Stimulated activated effector memory CD8-positive, alpha-beta T cell treated with anti-CD3 and anti-CD28 coated beads, Interleukin-12 subunit alpha, Interleukin-12 subunit beta, amount 100 ng/mL, for 72 hours (primary cell): ENCODE data around the gene PDIA4.
A peak's percentile ranks its signal among the peaks of the same experiment; 100 is the strongest.
"Not testable (repeated sequence)": the region's sequence is repeated elsewhere in the genome, so short reads cannot be mapped to it uniquely, and the experiment has no call there.

ENCODE experiments used
- ATAC-seq: fragments of 150-1000 bp; cut with Tn5 transposase; 2 replicates; pipeline ENCODE4 v1.10.0; 2021
- DNase-seq, 2 donors: peaks; one replicate each; pipeline ENCODE4 v3.0.0; 2021 to 2022; ENCODE audit warnings: low spot score in 2 of 2
- H3K27ac Mint-ChIP-seq: one replicate; pipeline ENCODE4 v1.8.0; 2022; ENCODE audit warnings: mild to moderate bottlenecking, mixed read lengths
- H3K36me3 Mint-ChIP-seq: one replicate; pipeline ENCODE4 v1.8.0; 2022; ENCODE audit warnings: mild to moderate bottlenecking, mixed read lengths
- H3K4me1 Mint-ChIP-seq: one replicate; pipeline ENCODE4 v1.8.0; 2022; ENCODE audit warnings: mixed read lengths
- H3K4me3 Mint-ChIP-seq: one replicate; pipeline ENCODE4 v1.8.0; 2022; ENCODE audit warnings: mild to moderate bottlenecking, mixed read lengths
- H3K9me3 Mint-ChIP-seq: one replicate; pipeline ENCODE4 v1.8.0; 2022; ENCODE audit warnings: mixed read lengths

PDIA4 gene

DNA sequence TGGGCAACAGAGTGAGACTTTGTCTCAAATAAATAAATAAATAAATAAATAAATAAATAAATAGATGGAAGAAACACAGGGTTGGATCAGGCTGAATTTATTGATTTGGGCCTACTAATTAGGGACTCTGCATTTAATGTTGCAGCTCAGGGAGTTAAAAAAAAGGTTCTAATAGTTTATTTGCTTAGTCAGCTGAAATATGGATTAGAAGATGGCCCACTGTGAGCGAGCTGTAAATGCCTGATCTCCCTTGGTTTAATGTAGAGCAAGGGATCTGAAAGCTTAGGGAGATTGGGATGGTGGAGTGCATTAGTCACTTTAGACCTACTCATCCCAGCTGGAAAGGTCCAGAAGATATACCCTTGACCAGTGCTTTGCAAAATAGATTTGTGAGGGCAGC is 25.1 kb upstream of the PDIA4 start:
- Mint-ChIP-seq H3K36me3 (no peaks in the 10 kb centered on the region), H3K4me3 (no peak overlapping the region), H3K27ac (no peak overlapping the region), H3K9me3 (no peaks in the 10 kb centered on the region), H3K4me1 (no peaks in the 10 kb centered on the region)
- DNase-seq (no peak), ATAC-seq (no peak)

DNA sequence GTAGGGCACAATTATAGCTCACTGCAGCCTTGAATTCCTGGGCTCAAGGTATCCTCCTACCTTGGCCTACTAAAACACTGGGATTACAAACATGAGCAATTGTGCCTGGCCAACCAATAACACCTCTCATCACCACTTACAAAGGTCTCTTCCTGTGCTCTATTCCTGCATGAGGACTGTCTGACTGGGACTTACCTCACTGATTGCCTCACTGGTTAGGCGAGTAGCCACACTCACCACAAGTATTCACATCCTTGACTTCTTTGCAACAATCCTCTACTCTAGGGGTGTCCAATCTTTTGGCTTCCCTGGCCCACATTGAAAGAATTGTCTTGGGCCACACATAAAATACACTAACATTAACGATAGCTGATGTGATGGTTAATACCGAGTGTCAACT is 22.6 kb upstream of the PDIA4 start:
- H3K4me1 Mint-ChIP-seq: no peaks in the 10 kb centered on the region

DNA sequence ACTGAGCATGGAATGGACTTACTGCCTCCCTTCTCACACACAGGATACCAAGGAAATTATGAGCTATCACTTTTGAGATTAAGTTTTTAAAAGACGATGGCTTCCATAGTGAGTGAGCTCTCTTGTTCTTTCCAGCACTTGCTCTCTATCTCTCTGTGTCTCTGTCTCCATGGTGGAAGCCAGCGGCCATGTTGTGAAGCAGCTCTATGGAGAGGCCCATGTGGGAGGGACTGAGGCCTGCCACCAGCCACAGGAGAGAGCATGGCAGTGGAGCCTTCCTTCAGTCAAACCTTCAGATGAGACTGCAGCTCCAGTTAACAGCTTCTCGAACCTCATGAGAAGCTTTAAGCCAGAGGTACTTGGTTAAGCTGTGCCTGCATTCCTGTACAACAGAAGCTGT is 20.5 kb upstream of the PDIA4 start:
- DNase-seq: no peak

More for the DNA sequence above, 22.6 kb upstream of the PDIA4 start:
- H3K9me3 Mint-ChIP-seq: no peaks in the 10 kb centered on the region
- DNase-seq: no peak
- H3K27ac Mint-ChIP-seq: no peak overlapping the region
- H3K36me3 Mint-ChIP-seq: no peaks in the 10 kb centered on the region
- H3K4me3 Mint-ChIP-seq: no peak overlapping the region
- no peak for ATAC-seq

DNA sequence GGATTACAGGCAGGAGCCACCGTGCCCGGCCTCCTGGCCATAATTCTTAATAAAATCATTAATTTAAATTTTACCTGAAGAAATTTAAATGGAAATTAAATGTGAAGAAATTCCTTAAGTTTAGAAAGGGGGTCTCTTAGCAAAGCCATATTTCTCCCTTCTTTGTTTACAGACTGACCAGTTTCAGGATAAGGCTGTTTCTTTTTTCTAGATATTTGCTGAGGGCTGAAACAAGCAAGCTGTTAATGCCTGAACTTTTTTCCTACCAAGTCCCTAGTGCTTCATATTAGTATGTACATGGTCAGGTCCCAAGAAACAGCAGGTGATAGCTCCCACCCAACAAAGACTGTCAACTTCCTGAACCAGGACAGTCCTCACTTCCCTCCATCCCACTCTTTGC is 18.1 kb upstream of the PDIA4 start:
- Mint-ChIP-seq H3K27ac (no peak overlapping the region), H3K9me3 (no peaks in the 10 kb centered on the region), H3K4me3 (no peak overlapping the region), H3K4me1 (no peaks in the 10 kb centered on the region), H3K36me3 (no peaks in the 10 kb centered on the region)
- DNase-seq (no peak), ATAC-seq (no peak)

More for the DNA sequence above, 20.5 kb upstream of the PDIA4 start:
- no peak overlapping the region for H3K27ac Mint-ChIP-seq
- H3K9me3 Mint-ChIP-seq: no peaks in the 10 kb centered on the region
- H3K4me1 Mint-ChIP-seq: no peaks in the 10 kb centered on the region
- no peak for ATAC-seq
- no peak overlapping the region for H3K4me3 Mint-ChIP-seq
- H3K36me3 Mint-ChIP-seq: no peaks in the 10 kb centered on the region

DNA sequence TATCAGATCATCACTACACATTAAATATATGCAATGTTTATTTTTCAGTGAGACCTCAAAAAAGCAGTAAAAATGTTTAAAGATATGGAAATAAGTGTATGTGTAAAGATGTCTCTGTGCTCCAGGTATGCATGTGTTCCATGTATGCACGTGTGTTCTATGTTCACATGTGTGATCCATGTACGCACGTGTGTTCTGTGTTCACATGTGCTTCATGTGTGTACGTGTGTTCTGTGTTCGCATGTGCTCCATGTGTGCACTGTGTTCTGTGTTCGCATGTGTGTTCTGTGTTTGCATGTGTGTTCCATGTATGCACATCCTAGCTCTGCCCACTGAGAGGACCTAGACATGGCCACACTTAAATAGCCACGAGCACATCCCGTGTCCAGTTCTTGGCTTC is 15.6 kb upstream of the PDIA4 start:
- ATAC-seq: no peak

DNA sequence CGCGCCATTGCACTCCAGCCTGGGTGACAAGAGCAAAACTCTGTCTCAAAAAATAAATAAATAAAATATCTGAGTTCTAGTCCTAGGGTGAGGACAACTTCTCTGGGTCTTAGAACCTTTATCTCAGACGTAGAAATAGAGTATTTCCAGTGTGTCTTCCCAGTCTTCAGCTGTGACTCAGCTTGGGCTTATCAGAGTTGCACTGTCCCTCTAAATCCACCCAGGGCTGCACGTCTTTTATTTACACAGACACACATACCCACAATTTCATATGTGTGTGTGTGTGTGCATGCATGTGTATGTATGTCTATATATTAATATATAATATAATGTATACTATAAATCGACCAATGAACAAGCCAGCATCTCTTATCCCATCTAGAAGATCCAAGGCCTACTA is 13.0 kb upstream of the PDIA4 start:
- DNase-seq (no peak), ATAC-seq (no peak)
- peaks cover 2% of the 10 kb centered on the region for H3K9me3 Mint-ChIP-seq
- peaks cover 17% of the 10 kb centered on the region for H3K4me1 Mint-ChIP-seq
- no peak overlapping the region for H3K4me3 Mint-ChIP-seq
- H3K36me3 Mint-ChIP-seq: no peaks in the 10 kb centered on the region
- no peak overlapping the region for H3K27ac Mint-ChIP-seq

More for the DNA sequence above, 15.6 kb upstream of the PDIA4 start:
- no peaks in the 10 kb centered on the region for H3K9me3 Mint-ChIP-seq
- no peaks in the 10 kb centered on the region for H3K36me3 Mint-ChIP-seq
- no peak for DNase-seq
- H3K4me3 Mint-ChIP-seq: no peak overlapping the region
- no peak overlapping the region for H3K27ac Mint-ChIP-seq
- H3K4me1 Mint-ChIP-seq: no peaks in the 10 kb centered on the region

DNA sequence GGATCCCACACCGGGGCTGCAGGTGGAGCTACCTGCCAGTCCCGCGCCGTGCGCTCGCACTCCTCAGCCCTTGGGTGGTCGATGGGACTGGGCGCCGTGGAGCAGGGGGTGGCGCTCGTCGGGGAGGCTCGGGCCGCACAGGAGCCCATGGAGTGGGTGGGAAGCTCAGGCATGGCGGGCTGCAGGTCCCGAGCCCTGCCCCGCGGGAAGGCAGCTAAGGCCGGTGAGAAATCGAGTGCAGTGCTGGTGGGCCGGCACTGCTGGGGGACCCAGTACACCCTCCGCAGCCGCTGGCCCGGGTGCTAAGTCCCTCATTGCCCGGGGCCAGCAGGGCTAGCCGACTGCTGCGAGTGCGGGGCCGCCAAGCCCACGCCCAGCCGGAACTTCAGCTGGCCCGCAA is 10.3 kb upstream of the PDIA4 start:
- not testable (repeated sequence) for H3K36me3 Mint-ChIP-seq, H3K4me3 Mint-ChIP-seq, ATAC-seq, DNase-seq, H3K27ac Mint-ChIP-seq, H3K9me3 Mint-ChIP-seq
- peaks cover 17% of the 10 kb centered on the region for H3K4me1 Mint-ChIP-seq

DNA sequence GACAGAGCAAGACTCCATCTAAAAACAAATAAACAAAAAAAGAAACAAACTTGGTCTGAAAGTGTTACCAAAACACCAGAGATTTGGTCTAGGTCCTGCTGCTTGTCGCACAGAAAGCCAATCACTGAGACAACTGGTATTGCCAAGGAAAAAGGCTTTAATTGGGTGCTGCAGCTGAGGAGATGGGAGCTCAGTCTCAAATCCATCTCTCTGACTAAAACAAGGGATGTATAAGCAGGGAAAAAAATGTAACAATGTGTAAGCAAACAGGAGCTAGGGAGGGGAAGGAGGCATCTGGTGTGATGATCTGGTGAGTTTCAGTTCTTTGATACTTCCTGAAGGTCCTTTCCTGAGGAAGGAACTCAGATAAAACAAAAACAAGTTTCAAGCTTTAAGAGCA is 8.4 kb upstream of the PDIA4 start:
- Mint-ChIP-seq H3K27ac (no peak overlapping the region), H3K36me3 (no peaks in the 10 kb centered on the region), H3K4me3 (no peak overlapping the region), H3K9me3 (peaks cover 2% of the 10 kb centered on the region), H3K4me1 (peaks cover 17% of the 10 kb centered on the region)
- ATAC-seq (no peak), DNase-seq (no peak)

DNA sequence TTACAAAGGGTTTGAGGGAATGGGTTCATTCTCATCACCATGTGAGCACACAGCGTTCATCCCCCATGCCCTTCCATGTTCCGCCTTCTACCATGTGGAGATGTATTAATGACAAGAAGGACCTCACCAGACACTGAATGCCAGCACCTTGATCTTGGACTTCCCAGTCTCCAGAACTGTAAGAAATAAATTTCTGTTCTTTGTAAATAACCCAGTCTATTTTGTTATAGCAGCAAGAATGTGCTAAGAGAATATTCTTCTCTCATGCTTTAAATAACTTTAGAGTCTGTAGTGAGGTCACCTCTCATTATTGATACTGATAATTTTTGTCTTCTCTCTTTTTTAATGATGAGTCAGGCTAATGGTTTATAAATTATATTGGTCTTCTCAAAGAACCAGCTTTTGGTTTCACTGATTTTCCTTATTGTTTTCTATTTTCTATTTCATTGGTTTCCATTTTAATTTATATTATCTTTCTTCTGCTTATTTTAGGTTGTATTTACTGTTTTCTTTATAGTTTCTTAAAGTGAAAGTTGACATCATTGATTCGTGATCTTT is 3.1 kb upstream of the PDIA4 start:
- no peak for DNase-seq
- no peaks in the 10 kb centered on the region for H3K9me3 Mint-ChIP-seq
- no peak overlapping the region for H3K27ac Mint-ChIP-seq
- ATAC-seq: no peak
- H3K4me3 Mint-ChIP-seq: no peak overlapping the region
- H3K4me1 Mint-ChIP-seq: peaks cover 28% of the 10 kb centered on the region
- H3K36me3 Mint-ChIP-seq: peaks cover 16% of the 10 kb centered on the region

DNA sequence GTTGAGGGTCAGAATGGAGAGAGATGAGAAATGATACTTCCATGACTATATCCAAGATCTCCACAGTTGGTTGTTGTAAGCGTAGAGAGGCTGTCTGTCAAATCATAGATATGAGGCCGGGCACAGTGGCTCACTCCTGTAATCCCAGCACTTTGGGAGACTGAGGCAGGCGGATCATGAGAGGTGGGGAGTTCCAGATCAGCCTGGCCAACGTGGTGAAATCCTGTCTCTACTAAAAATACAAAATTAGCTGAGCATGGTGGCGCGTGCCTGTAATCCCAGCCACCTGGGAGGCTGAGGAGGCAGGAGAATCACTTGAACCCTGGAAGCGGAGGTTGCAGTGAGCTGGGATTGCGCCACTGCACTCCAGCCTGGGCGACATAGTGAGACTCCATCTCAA is 2.1 kb upstream of the PDIA4 start:
- not testable (repeated sequence) for H3K4me3 Mint-ChIP-seq, DNase-seq, H3K9me3 Mint-ChIP-seq, ATAC-seq
- Mint-ChIP-seq H3K27ac (peak overlapping the region; percentile 94), H3K4me1 (peaks cover 38% of the 10 kb centered on the region), H3K36me3 (peaks cover 22% of the 10 kb centered on the region)

DNA sequence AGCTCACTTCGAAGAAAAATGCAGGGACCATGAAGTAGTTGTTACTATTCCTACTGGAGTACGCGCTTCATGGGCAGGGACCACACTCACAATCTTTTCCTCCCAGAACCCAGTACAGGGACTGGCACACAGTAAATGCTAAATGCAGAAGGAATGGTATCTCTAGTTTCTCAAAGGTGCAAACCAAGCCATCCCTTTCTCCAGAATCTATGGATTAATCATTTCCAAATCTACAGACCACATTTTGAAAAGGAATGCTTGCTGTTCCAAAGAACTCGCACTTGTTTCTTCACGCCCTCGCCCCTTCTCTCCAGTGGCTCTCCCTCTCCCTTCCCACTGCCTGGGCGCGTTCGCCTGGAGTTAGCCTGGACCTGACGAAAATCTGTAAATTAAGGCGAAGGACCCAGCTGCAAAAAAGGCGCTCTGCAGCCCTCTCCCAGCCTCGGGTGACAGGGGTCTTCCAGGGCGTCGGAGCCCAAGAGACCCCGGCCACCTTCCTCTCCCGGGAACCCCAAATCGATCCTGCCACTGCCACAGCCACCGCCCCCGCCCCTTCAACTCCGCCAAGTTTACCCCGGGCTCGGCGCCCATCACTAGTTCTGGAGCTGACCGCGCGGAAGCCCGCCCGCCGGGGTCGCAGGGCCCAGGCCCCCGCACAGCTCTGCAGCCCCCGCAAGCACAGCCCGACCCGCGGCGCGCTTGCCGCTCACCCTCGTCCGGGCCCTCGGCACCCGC is 527 bp downstream of the PDIA4 start:
- peaks cover 55% of the 10 kb centered on the region for H3K4me1 Mint-ChIP-seq
- H3K4me3 Mint-ChIP-seq: peak overlapping the region; percentile 89
- peaks cover 47% of the 10 kb centered on the region for H3K36me3 Mint-ChIP-seq
- DNase-seq (no peak), ATAC-seq (no peak)
- H3K9me3 Mint-ChIP-seq: no peaks in the 10 kb centered on the region
- peak overlapping the region; percentile 94 for H3K27ac Mint-ChIP-seq

DNA sequence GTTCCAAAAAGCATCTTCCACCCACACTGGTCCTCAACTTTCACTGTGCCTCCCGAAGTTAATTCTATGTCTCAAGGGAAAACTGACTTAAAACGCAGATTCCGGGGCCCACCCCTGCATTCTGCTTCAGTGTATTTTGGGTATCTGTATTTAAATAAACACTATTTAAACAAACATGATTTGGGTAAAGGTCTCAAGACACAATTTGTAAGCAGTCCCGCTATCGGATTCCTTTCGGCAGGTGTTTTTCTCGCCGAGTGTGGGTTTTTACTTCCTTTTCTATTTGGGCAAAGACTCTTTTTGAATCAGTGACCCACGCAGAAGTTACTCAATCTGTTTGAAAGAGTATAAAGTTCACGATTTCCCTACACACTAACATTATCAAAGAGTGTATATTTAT is 1.2 kb downstream of the PDIA4 start:
- ATAC-seq (no peak), DNase-seq (no peak)
- Mint-ChIP-seq H3K4me1 (peaks cover 60% of the 10 kb centered on the region), H3K4me3 (peak overlapping the region; percentile 89), H3K9me3 (no peaks in the 10 kb centered on the region), H3K27ac (peak overlapping the region; percentile 94), H3K36me3 (peaks cover 48% of the 10 kb centered on the region)

DNA sequence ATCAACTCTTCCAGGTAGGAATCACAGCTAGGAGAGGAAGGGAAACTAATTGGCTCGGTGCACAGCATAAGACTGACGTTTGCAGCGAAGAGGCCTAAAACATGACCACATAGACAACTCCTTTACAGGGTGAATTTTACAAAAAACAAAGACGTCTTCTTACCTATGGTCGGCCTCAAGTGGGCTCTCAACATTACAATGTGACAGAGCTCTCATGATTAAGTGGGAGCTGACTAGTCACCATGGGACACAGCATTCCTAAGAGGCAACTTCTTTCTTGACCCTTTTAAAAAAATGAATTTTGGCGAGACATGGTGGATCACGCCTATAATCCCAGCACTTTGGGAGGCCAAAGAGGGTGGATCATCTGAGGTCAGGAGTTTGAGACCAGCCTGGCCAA is 4.6 kb downstream of the PDIA4 start:
- peaks cover 63% of the 10 kb centered on the region for H3K4me1 Mint-ChIP-seq
- no peak overlapping the region for H3K4me3 Mint-ChIP-seq
- ATAC-seq (no peak), DNase-seq (no peak)
- no peaks in the 10 kb centered on the region for H3K9me3 Mint-ChIP-seq
- H3K27ac Mint-ChIP-seq: peak overlapping the region; percentile 73
- H3K36me3 Mint-ChIP-seq: peaks cover 78% of the 10 kb centered on the region

DNA sequence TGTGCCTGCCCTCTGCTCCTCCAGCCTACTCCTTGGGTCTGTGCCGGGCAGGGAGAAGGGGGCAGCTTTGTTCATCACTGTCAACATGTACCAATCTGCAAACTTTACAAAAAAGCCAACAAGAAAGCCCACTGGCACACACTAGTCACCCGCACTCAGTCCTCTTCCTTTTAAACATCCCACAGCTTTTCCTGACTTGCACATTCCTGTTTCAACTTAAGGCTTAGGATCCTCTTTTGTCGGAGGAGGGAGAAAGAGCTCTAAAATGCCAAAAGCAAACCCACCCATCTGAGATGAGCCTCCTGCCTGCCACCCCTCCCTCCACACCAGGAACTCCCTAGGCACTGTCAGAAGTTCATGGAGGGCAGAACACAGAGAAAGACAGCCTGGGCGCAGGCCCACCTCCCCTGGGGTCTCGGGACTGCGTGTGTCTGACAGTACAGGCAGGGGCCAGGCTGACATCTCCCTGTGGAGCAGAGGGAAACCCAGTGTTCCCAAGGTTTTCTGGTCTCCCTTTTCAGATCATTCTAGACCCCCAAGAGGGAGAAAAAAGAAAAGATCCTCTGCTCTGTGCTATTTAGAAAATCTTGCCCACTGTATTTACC is 5.4 kb downstream of the PDIA4 start:
- H3K4me1 Mint-ChIP-seq: peaks cover 63% of the 10 kb centered on the region
- peaks cover 81% of the 10 kb centered on the region for H3K36me3 Mint-ChIP-seq

DNA sequence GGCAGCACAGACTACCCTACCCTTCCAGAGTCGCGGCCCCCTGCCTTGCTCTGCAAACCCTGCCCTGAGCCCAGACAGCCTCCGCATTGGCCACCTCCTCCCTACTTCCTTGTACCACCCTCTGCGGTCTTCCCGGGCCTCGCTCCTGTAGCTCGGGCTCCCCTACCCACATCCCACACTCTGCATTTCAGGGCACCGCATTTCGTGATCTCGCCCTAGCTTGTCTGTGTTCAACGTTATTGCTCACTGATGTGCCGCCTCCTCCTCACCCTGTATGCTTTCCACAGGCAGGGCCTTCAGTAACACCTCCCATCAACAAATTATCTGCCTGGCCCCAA is 6.6 kb downstream of the PDIA4 start:
- Mint-ChIP-seq H3K36me3 (peaks cover 88% of the 10 kb centered on the region), H3K9me3 (no peaks in the 10 kb centered on the region), H3K4me1 (peaks cover 55% of the 10 kb centered on the region), H3K27ac (peak overlapping the region; percentile 3), H3K4me3 (peak overlapping the region; percentile 5)
- DNase-seq (no peak), ATAC-seq (peak; percentile 64)

More for the DNA sequence above, 5.4 kb downstream of the PDIA4 start:
- ATAC-seq (no peak), DNase-seq (no peak)
- Mint-ChIP-seq H3K4me3 (no peak overlapping the region), H3K9me3 (no peaks in the 10 kb centered on the region), H3K27ac (peak overlapping the region; percentile 73)

DNA sequence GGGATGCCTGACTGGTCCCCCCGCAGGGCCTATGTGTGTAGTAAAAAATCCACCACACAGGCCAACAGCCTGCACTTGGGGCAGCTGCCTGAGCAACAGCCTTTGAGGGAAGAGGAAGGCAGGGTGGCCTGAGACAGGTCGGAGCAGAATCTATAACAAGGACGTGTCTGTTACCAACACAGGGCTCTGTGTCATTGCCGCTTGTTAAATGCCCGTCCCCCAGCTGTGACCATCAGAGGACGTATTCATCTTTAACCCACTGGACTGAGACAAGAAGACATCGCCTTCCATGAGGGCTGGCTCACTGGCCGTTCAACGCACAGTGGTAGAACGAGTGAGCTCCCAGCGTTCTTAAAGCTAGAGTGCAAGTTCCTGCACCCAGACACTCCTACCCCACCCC is 7.8 kb downstream of the PDIA4 start:
- no peak overlapping the region for H3K27ac Mint-ChIP-seq
- ATAC-seq (no peak), DNase-seq (no peak)
- no peaks in the 10 kb centered on the region for H3K9me3 Mint-ChIP-seq
- H3K4me1 Mint-ChIP-seq: peaks cover 43% of the 10 kb centered on the region
- H3K4me3 Mint-ChIP-seq: no peak overlapping the region
- H3K36me3 Mint-ChIP-seq: peaks cover 93% of the 10 kb centered on the region
